SK-N-SH (cell line): Measurements from ENCODE around the gene ASB8. TPM values are rescaled to one million over a fixed set of nuclear protein-coding genes. Genes with fewer than 3 reads are reported as not detected.

Experiments
- CTCF ChIA-PET: fragments of 300-600, 350-600 bp; formaldehyde crosslinking; extraction: SDS; loops from one replicate; lab custom pipeline; 2021; lab: Yijun Ruan, JAX
- POLR2A ChIA-PET: fragments of 350-600 bp; sonication (Branson Sonifier 250); formaldehyde crosslinking; extraction: SDS; loops from one replicate; lab custom pipeline; 2020; ENCODE audit warnings: antibody characterized with exemption, inconsistent platforms; lab: Yijun Ruan, JAX
- DNase-seq: peaks from one replicate; pipeline ENCODE4 v3.0.0; 2012
- H2AFZ ChIP-seq: fragments of 200-600 bp; sonication (generic); 2 replicates; pipeline ENCODE4 v1.8.1; 2016; ENCODE audit warnings: antibody characterized with exemption, mild to moderate bottlenecking, low read depth
- H3F3A ChIP-seq: fragments of 200-600 bp; sonication (generic); replicated peaks from 2 replicates; pipeline ENCODE3; 2016; ENCODE audit warnings: antibody characterized with exemption, mild to moderate bottlenecking; ENCODE audit not compliant: insufficient read depth
- H3K27ac ChIP-seq, 2 experiments: fragments of 200-500 bp in 1 of 2; fragments of 200-600 bp in 1 of 2; sonication (Bioruptor generic) in 1 of 2; sonication (generic), shearing (Covaris generic) in 1 of 2; 2 replicates each; pipeline versions ENCODE4 v1.5.1 to v1.6.1; 2014 to 2016; ENCODE audit warnings: low read depth in 2 of 2, inconsistent platforms in 1 of 2, low read length in 1 of 2, mild to moderate bottlenecking in 1 of 2, mixed read lengths in 1 of 2
- H3K27me3 ChIP-seq: fragments of 200-600 bp; sonication (generic), shearing (Covaris generic); 2 replicates; pipeline ENCODE4 v1.6.1; 2016; ENCODE audit warnings: mixed run types; ENCODE audit not compliant: insufficient read depth
- H3K36me3 ChIP-seq, 2 experiments: fragments of 200-500 bp in 1 of 2; fragments of 200-600 bp in 1 of 2; sonication (Bioruptor generic) in 1 of 2; sonication (generic) in 1 of 2; replicated peaks in 1 of 2; 2 replicates each; pipeline versions ENCODE3 to v1.5.1; 2014 to 2016; ENCODE audit warnings: low read length in 1 of 2, mild to moderate bottlenecking in 1 of 2; ENCODE audit not compliant: insufficient read depth in 2 of 2, control insufficient read depth in 1 of 2
- H3K4me1 ChIP-seq, 2 experiments: fragments of 200-500 bp in 1 of 2; fragments of 200-600 bp in 1 of 2; sonication (Bioruptor generic) in 1 of 2; sonication (generic), shearing (Covaris generic) in 1 of 2; 2 replicates each; pipeline versions ENCODE4 v1.5.1 to v1.6.1; 2014 to 2016; ENCODE audit warnings: low read depth in 1 of 2, low read length in 1 of 2, mixed run types in 1 of 2; ENCODE audit not compliant: insufficient read depth in 2 of 2, control insufficient read depth in 1 of 2
- H3K4me2 ChIP-seq: fragments of 200-600 bp; sonication (generic), shearing (Covaris generic); 2 replicates; pipeline ENCODE4 v1.6.1; 2017; ENCODE audit warnings: mixed run types
- H3K4me3 ChIP-seq, 2 experiments: fragments of 200-500 bp in 1 of 2; fragments of 200-600 bp in 1 of 2; sonication (Bioruptor generic) in 1 of 2; sonication (generic), shearing (Covaris generic) in 1 of 2; 2 replicates each; pipeline versions ENCODE4 v1.5.1 to v1.8.1; 2014 to 2016; ENCODE audit warnings: low read depth in 2 of 2, inconsistent platforms in 1 of 2, low read length in 1 of 2, mild to moderate bottlenecking in 1 of 2, mixed read lengths in 1 of 2, moderate library complexity in 1 of 2
- H3K79me2 ChIP-seq: fragments of 200-600 bp; sonication (generic); 2 replicates; pipeline ENCODE4 v1.8.1; 2017; ENCODE audit warnings: mild to moderate bottlenecking; ENCODE audit not compliant: insufficient read depth
- H3K9ac ChIP-seq: fragments of 200-600 bp; sonication (generic); 2 replicates; pipeline ENCODE4 v1.6.1; 2017; ENCODE audit warnings: mixed run types
- H3K9me2 ChIP-seq: fragments of 200-600 bp; sonication (generic); 2 replicates; pipeline ENCODE4 v1.6.1; 2017; ENCODE audit warnings: mixed run types
- H3K9me3 ChIP-seq: fragments of 200-600 bp; sonication (generic); 2 replicates; pipeline ENCODE4 v1.6.1; 2017; ENCODE audit warnings: mixed run types, mild to moderate bottlenecking, moderate library complexity
- H4K20me1 ChIP-seq: fragments of 200-600 bp; sonication (generic); 2 replicates; pipeline ENCODE4 v1.6.1; 2017; ENCODE audit warnings: mild to moderate bottlenecking, mixed run types; ENCODE audit not compliant: insufficient read depth
- CHD2 ChIP-seq: fragments of 150-350 bp; IDR thresholded peaks from 2 replicates; pipeline ENCODE4 v1.6.1; 2018; ENCODE audit warnings: low read length; ENCODE audit not compliant: partially characterized antibody
- EP300 ChIP-seq, 2 experiments: IDR thresholded peaks; 2 replicates each; pipeline versions ENCODE4 v1.4.0 to v1.6.1; 2012; ENCODE audit warnings: borderline replicate concordance in 1 of 2, low read depth in 1 of 2, low read length in 1 of 2
- FOXM1 ChIP-seq: IDR thresholded peaks from 2 replicates; pipeline ENCODE4 v1.4.0; 2012; ENCODE audit warnings: low read depth, mild to moderate bottlenecking
- GATA2 ChIP-seq: sonication (generic); formaldehyde crosslinking; IDR thresholded peaks from 2 replicates; pipeline ENCODE4 v1.5.0; 2020; ENCODE audit warnings: mild to moderate bottlenecking, missing genetic modification reagents
- JUND ChIP-seq: IDR thresholded peaks from 2 replicates; pipeline ENCODE4 v1.4.0; 2012
- RCOR1 ChIP-seq: fragments of 150-350 bp; IDR thresholded peaks from 2 replicates; pipeline ENCODE4 v1.6.1; 2017; ENCODE audit warnings: antibody characterized with exemption, low read length
- RFX5 ChIP-seq: IDR thresholded peaks from 2 replicates; pipeline ENCODE4 v1.6.1; 2012; ENCODE audit warnings: mild to moderate bottlenecking, improper control_type of control experiment, low read length
- USF1 ChIP-seq: IDR thresholded peaks from 2 replicates; pipeline ENCODE4 v1.4.0; 2012; ENCODE audit warnings: low read depth, borderline replicate concordance
- USF2 ChIP-seq: fragments of 150-350 bp; IDR thresholded peaks from 2 replicates; pipeline ENCODE4 v1.6.1; 2017; ENCODE audit warnings: antibody characterized with exemption, low read length, low read depth, borderline replicate concordance
- ZBTB33 ChIP-seq: IDR thresholded peaks from 2 replicates; pipeline ENCODE4 v1.4.0; 2012; ENCODE audit warnings: low read depth, borderline replicate concordance
- WGBS: methylation state at CpG from one replicate; pipeline ENCODE4 v1.1.6; 2017; ENCODE audit warnings: low lambda C conversion rate; 5-methylcytosine and 5-hydroxymethylcytosine counted together
- polyA plus RNA-seq, 3 experiments: library from polyadenylated mRNA; depleted of rRNA; stranded (reverse); fragments of >200 nt; gene quantifications; 2 replicates each; pipeline ENCODE4 v1.2.3, GENCODE V29; 2012

ASB8 gene
- polyA plus RNA-seq, 1 of the 3 experiments (the other 2 are of a cell fraction), result 13.8 TPM

GRCh38 chr12:48123169-48123568 lies 34.1 kb downstream of the ASB8 start:
- Histone ChIP-seq H3K4me1 (peaks cover 6 to 7% of the 10 kb centered on the region in 2 experiments; a peak in 3 of 4 replicates), H3K27ac (no peak overlapping the region), H3K9me2 (no peaks in the 10 kb centered on the region), H3K27me3 (no peaks in the 10 kb centered on the region), H3K36me3 (peaks cover 28 to 49% of the 10 kb centered on the region in 2 experiments), H3K4me3 (no peak overlapping the region), H3K4me2 (no peak overlapping the region), H3K9me3 (no peaks in the 10 kb centered on the region), H2AFZ (no peak overlapping the region), H3K9ac (no peak overlapping the region), H3F3A (no peaks in the 10 kb centered on the region), H4K20me1 (no peaks in the 10 kb centered on the region), H3K79me2 (peaks cover 29% of the 10 kb centered on the region)
- WGBS, result 84% methylated on average over 4 of the region's 4 CpGs
- DNase-seq, result no peak
- no peak for TF ChIP-seq RFX5
- TF ChIP-seq RCOR1, result no peak
- ChIA-PET POLR2A (no interaction called here), CTCF (no interaction called here)

GRCh38 chr12:48122065-48122834 lies 35.1 kb downstream of the ASB8 start:
- Histone ChIP-seq H3K4me2 (no peak overlapping the region), H3K36me3 (peaks cover 23 to 43% of the 10 kb centered on the region in 2 experiments), H2AFZ (no peak overlapping the region), H3K27me3 (no peaks in the 10 kb centered on the region), H3K9me2 (no peaks in the 10 kb centered on the region), H4K20me1 (no peaks in the 10 kb centered on the region), H3K9ac (no peak overlapping the region), H3K9me3 (no peaks in the 10 kb centered on the region), H3K79me2 (peaks cover 29% of the 10 kb centered on the region), H3K27ac (no peak overlapping the region), H3F3A (no peaks in the 10 kb centered on the region), H3K4me3 (no peak overlapping the region), H3K4me1 (peaks cover 6 to 7% of the 10 kb centered on the region in 2 experiments; a peak in 3 of 4 replicates)
- no peak for DNase-seq
- CTCF ChIA-PET, result no interaction called here
- POLR2A ChIA-PET, result no interaction called here
- no peak for TF ChIP-seq CHD2
- TF ChIP-seq ZBTB33, result no peak
- TF ChIP-seq RFX5, result no peak
- no peak for TF ChIP-seq USF2
- no peak for TF ChIP-seq USF1
- TF ChIP-seq FOXM1, result no peak
- TF ChIP-seq JUND, result no peak
- TF ChIP-seq EP300 (IDR thresholded peaks at IDR 0.05; ENCODE audit: borderline replicate concordance in 1 of 2, low read depth in 1 of 2, low read length in 1 of 2), result no peak
- TF ChIP-seq GATA2 (CRISPR knock-in tag), result no peak
- WGBS, result 94% methylated on average over 1 of the region's 2 CpGs
